C4-2B (cell line): ENCODE data around the gene TMEM39A.

Experiments
- H3K27ac ChIP-seq: fragments of 450-650 bp; 2 replicates; pipeline ENCODE4 v1.5.1; 2017
- ZFX ChIP-seq: fragments of 450-650 bp; IDR thresholded peaks from 2 replicates; pipeline ENCODE4 v1.6.1; 2017
- TF ChIP-seq, protein P1 (sequence below): fragments of 450-650 bp; conservative IDR thresholded peaks from 2 replicates; pipeline ENCODE4 v1.5.1; 2017; ENCODE audit warnings: mild to moderate bottlenecking

Gene TMEM39A

GRCh38 chr3:119433613-119434325, 29.6 kb downstream of the TMEM39A start:
- TF ChIP-seq ZFX: no peak
- TF ChIP-seq, protein P1, sequence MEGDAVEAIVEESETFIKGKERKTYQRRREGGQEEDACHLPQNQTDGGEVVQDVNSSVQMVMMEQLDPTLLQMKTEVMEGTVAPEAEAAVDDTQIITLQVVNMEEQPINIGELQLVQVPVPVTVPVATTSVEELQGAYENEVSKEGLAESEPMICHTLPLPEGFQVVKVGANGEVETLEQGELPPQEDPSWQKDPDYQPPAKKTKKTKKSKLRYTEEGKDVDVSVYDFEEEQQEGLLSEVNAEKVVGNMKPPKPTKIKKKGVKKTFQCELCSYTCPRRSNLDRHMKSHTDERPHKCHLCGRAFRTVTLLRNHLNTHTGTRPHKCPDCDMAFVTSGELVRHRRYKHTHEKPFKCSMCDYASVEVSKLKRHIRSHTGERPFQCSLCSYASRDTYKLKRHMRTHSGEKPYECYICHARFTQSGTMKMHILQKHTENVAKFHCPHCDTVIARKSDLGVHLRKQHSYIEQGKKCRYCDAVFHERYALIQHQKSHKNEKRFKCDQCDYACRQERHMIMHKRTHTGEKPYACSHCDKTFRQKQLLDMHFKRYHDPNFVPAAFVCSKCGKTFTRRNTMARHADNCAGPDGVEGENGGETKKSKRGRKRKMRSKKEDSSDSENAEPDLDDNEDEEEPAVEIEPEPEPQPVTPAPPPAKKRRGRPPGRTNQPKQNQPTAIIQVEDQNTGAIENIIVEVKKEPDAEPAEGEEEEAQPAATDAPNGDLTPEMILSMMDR: no peak
- no peak overlapping the region for H3K27ac ChIP-seq

GRCh38 chr3:119428538-119428937, 34.9 kb downstream of the TMEM39A start:
- no peak overlapping the region for H3K27ac ChIP-seq
- TF ChIP-seq ZFX: no peak
- TF ChIP-seq, protein P1: peak; percentile 35

- TF ChIP-seq ZFX: no peak
- TF ChIP-seq, protein P1: no peak
Observed at GRCh38 chr3:119427669-119428068, 35.7 kb downstream of the TMEM39A start.

GRCh38 chr3:119420196-119420595, 43.2 kb downstream of the TMEM39A start:
- TF ChIP-seq, protein P1: peak; percentile 27; the same call in 1 of the 2 replicates
- no peak for TF ChIP-seq ZFX
- no peak overlapping the region for H3K27ac ChIP-seq

More at GRCh38 chr3:119427669-119428068, 35.7 kb downstream of the TMEM39A start:
- H3K27ac ChIP-seq: no peak overlapping the region

- TF ChIP-seq, protein P1: no peak
- no peak for TF ChIP-seq ZFX
- H3K27ac ChIP-seq: no peak overlapping the region
Observed at GRCh38 chr3:119418641-119419040, 44.8 kb downstream of the TMEM39A start.

- no peak overlapping the region for H3K27ac ChIP-seq
- TF ChIP-seq ZFX: no peak
- TF ChIP-seq, protein P1: no peak
Observed at GRCh38 chr3:119417771-119418512, 45.5 kb downstream of the TMEM39A start.

GRCh38 chr3:119416873-119417272, 46.5 kb downstream of the TMEM39A start:
- TF ChIP-seq, protein P1: no peak
- TF ChIP-seq ZFX: no peak

More at GRCh38 chr3:119416873-119417272, 46.5 kb downstream of the TMEM39A start:
- no peak overlapping the region for H3K27ac ChIP-seq
